GM12878 (cell line): ENCODE data around the gene SLC6A15. TPM values are rescaled to one million over a fixed set of nuclear protein-coding genes. Genes with fewer than 3 reads are reported as not detected.

ENCODE experiments used
- polyA plus RNA-seq, 11 experiments: library from polyadenylated mRNA; depleted of rRNA in 4 of 11; unstranded in 6 of 11; stranded (reverse) in 5 of 11; fragments of >200 nt; fragmentation: Nextera tagmentation in 4 of 11; fragmentation: Illumina TruSeq in 1 of 11; extraction: Ambion mirVana in 4 of 11; extraction: Trizol in 1 of 11; gene quantifications; 1 replicate in 1 of 11; 2 replicates in 10 of 11; pipeline versions ENCODE4 v1.2.1 to v1.2.3, GENCODE V29; 2011 to 2016; ENCODE audit warnings: inconsistent platforms in 2 of 11, missing spikeins in 2 of 11, low read depth in 1 of 11
- small RNA-seq: library from RNA; depleted of rRNA; stranded (forward); fragments of <200 nt; gene quantifications from one replicate; pipeline ENCODE3, GENCODE V24; 2014
- total RNA-seq, 4 experiments: library from RNA; depleted of rRNA in 3 of 4; stranded (reverse); fragments of >200 nt in 3 of 4; fragmentation: Illumina TruSeq in 1 of 4; extraction: Trizol in 1 of 4; gene quantifications; 2 replicates each; pipeline versions ENCODE4 v1.2.1 to v1.2.3, GENCODE V29; 2013 to 2021
- TF ChIP-seq, protein P1 (sequence below): fragments of 450-650 bp; IDR thresholded peaks from 2 replicates; pipeline ENCODE4 v1.6.1; 2017; ENCODE audit warnings: antibody characterized with exemption, mild to moderate bottlenecking, moderate library complexity
- TF ChIP-seq, protein P2 (sequence below): fragments of 450-650 bp; IDR thresholded peaks from 2 replicates; pipeline ENCODE4 v1.6.1; 2017; ENCODE audit warnings: low read depth, mild to moderate bottlenecking, moderate library complexity

Gene SLC6A15
- total and polyA plus RNA-seq, 10 of the 15 experiments (the other 5 are each of a cell fraction or from before 2014, with no cell fraction given): 0.04 TPM; not detected in 9

DNA sequence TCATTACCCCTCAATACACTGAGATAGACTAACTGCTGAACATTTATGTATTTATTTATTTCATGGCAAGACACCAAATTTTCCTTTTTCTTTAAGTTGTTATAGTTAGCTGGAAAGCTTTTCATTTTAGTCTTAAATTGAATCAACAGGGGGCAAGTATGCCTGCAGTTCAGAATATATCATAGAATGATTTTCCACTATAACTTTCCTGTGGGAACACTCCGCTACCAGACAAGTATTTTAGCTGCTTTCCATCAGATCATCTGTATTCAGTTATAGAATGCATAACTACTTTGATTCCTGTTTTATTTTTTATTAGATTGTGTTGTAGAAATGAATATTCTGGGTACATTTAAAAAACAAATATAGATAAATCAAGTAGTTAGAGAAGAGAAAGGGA lies 102.0 kb downstream of the SLC6A15 start (continued):
- TF ChIP-seq, protein P1, sequence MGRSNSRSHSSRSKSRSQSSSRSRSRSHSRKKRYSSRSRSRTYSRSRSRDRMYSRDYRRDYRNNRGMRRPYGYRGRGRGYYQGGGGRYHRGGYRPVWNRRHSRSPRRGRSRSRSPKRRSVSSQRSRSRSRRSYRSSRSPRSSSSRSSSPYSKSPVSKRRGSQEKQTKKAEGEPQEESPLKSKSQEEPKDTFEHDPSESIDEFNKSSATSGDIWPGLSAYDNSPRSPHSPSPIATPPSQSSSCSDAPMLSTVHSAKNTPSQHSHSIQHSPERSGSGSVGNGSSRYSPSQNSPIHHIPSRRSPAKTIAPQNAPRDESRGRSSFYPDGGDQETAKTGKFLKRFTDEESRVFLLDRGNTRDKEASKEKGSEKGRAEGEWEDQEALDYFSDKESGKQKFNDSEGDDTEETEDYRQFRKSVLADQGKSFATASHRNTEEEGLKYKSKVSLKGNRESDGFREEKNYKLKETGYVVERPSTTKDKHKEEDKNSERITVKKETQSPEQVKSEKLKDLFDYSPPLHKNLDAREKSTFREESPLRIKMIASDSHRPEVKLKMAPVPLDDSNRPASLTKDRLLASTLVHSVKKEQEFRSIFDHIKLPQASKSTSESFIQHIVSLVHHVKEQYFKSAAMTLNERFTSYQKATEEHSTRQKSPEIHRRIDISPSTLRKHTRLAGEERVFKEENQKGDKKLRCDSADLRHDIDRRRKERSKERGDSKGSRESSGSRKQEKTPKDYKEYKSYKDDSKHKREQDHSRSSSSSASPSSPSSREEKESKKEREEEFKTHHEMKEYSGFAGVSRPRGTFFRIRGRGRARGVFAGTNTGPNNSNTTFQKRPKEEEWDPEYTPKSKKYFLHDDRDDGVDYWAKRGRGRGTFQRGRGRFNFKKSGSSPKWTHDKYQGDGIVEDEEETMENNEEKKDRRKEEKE: no peak
- TF ChIP-seq, protein P2, sequence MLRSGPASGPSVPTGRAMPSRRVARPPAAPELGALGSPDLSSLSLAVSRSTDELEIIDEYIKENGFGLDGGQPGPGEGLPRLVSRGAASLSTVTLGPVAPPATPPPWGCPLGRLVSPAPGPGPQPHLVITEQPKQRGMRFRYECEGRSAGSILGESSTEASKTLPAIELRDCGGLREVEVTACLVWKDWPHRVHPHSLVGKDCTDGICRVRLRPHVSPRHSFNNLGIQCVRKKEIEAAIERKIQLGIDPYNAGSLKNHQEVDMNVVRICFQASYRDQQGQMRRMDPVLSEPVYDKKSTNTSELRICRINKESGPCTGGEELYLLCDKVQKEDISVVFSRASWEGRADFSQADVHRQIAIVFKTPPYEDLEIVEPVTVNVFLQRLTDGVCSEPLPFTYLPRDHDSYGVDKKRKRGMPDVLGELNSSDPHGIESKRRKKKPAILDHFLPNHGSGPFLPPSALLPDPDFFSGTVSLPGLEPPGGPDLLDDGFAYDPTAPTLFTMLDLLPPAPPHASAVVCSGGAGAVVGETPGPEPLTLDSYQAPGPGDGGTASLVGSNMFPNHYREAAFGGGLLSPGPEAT: no peak

Small RNA genes within 50 kb of the gene (small RNA-seq; reads per million reads assigned to genes)
- not detected for gene AC128657.1

Other genes with a start within 250 kb of the SLC6A15 start
- not detected in 2 replicates for gene TSPAN19, start 123.5 kb upstream of the SLC6A15 start, total RNA-seq (2014; rRNA removed)
- not detected in 2 replicates for gene TSPAN19, start 123.5 kb upstream of the SLC6A15 start, total RNA-seq (2014; rRNA removed; fragmentation: Illumina TruSeq; extraction: Trizol)
- gene TSPAN19, start 123.5 kb upstream of the SLC6A15 start, total RNA-seq (2021): not detected in 2 replicates
- 0.06 TPM in 1 of 2 replicates, not detected in the other for gene TSPAN19, start 123.5 kb upstream of the SLC6A15 start, polyA plus RNA-seq (2011; rRNA removed)
- gene TSPAN19, start 123.5 kb upstream of the SLC6A15 start, polyA plus RNA-seq (2014; fragmentation: Illumina TruSeq; extraction: Trizol): not detected in 2 replicates
- not detected for gene TSPAN19, start 123.5 kb upstream of the SLC6A15 start, polyA plus RNA-seq (2014; fragmentation: Nextera tagmentation; extraction: Ambion mirVana)
- not detected in 2 replicates for gene TSPAN19, start 123.5 kb upstream of the SLC6A15 start, polyA plus RNA-seq (2014; rRNA removed)
- not detected for gene TSPAN19, start 123.5 kb upstream of the SLC6A15 start, polyA plus RNA-seq (2016; fragmentation: Nextera tagmentation; extraction: Ambion mirVana)
- gene LRRIQ1, start 123.6 kb upstream of the SLC6A15 start, total RNA-seq (2014; rRNA removed): 0.05 and 0.23 TPM in 2 replicates
- gene LRRIQ1, start 123.6 kb upstream of the SLC6A15 start, total RNA-seq (2014; rRNA removed; fragmentation: Illumina TruSeq; extraction: Trizol): not detected in 2 replicates
- not detected in 2 replicates for gene LRRIQ1, start 123.6 kb upstream of the SLC6A15 start, total RNA-seq (2021)
- 0.14 and 0.46 TPM in 2 replicates for gene LRRIQ1, start 123.6 kb upstream of the SLC6A15 start, polyA plus RNA-seq (2011; rRNA removed)
- gene LRRIQ1, start 123.6 kb upstream of the SLC6A15 start, polyA plus RNA-seq (2014; fragmentation: Illumina TruSeq; extraction: Trizol): 0.34 TPM in 1 of 2 replicates, not detected in the other
- not detected for gene LRRIQ1, start 123.6 kb upstream of the SLC6A15 start, polyA plus RNA-seq (2014; fragmentation: Nextera tagmentation; extraction: Ambion mirVana)
- 0.45 TPM in 1 of 2 replicates, not detected in the other for gene LRRIQ1, start 123.6 kb upstream of the SLC6A15 start, polyA plus RNA-seq (2014; rRNA removed)
- under 1 TPM; 0.40 to 0.44 TPM for gene LRRIQ1, start 123.6 kb upstream of the SLC6A15 start, polyA plus RNA-seq (2016; fragmentation: Nextera tagmentation; extraction: Ambion mirVana)